Fibroblast of mammary gland (primary cell): Measurements from ENCODE around the gene SLC35D3.

ENCODE experiments used
- DNase-seq: peaks from one replicate; pipeline ENCODE4 v3.0.0-alpha.2; 2010; ENCODE audit warnings: low read depth
- H3K4me3 ChIP-seq: 2 replicates; pipeline ENCODE4 v1.5.1; 2011; ENCODE audit warnings: low read depth, mild to moderate bottlenecking, low read length, moderate library complexity; ENCODE audit not compliant: control insufficient read depth
- TF ChIP-seq, protein P1 (sequence below): conservative IDR thresholded peaks from 2 replicates; pipeline ENCODE4 v1.5.1; 2011; ENCODE audit warnings: low read depth, low read length, inconsistent platforms; ENCODE audit not compliant: control insufficient read depth, insufficient read depth

Gene SLC35D3

GRCh38 chr6:136889271-136890193, 32.6 kb upstream of the SLC35D3 start:
- DNase-seq = no peak
- H3K4me3 ChIP-seq = no peak overlapping the region
- TF ChIP-seq, protein P1, sequence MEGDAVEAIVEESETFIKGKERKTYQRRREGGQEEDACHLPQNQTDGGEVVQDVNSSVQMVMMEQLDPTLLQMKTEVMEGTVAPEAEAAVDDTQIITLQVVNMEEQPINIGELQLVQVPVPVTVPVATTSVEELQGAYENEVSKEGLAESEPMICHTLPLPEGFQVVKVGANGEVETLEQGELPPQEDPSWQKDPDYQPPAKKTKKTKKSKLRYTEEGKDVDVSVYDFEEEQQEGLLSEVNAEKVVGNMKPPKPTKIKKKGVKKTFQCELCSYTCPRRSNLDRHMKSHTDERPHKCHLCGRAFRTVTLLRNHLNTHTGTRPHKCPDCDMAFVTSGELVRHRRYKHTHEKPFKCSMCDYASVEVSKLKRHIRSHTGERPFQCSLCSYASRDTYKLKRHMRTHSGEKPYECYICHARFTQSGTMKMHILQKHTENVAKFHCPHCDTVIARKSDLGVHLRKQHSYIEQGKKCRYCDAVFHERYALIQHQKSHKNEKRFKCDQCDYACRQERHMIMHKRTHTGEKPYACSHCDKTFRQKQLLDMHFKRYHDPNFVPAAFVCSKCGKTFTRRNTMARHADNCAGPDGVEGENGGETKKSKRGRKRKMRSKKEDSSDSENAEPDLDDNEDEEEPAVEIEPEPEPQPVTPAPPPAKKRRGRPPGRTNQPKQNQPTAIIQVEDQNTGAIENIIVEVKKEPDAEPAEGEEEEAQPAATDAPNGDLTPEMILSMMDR = no peak

DNA sequence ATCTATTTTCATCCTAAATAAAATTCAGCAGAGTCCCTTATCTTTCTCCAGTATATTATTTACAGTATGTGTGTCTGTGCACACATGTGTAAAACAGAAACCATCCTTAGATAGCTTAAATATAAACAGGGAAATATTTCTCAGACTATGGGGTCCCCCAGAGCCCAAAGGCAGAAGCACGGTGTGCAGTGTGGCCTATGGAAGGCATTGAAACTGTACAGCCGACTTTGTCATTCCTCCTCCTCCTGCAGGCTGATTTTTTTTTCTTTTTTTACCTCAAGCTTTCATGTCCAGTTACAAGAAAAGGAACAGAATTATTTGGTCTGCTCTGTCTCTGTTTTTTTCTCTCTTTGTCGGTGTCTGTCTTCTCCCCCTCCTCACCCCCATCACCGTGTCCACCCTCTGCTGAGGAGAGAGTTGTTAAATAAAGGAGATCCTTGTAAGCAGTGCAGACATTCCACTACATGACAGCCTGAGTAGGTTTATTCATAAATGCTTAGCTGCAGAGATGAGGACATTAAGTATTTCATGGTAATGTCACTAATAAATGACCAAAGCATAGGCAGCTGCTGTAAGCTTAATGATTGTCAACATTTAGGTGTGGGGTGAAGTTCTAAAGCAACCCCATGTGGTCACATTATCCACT, 31.8 kb upstream of the SLC35D3 start:
- no peak for DNase-seq
- no peak overlapping the region for H3K4me3 ChIP-seq
- TF ChIP-seq, protein P1 = no peak

DNA sequence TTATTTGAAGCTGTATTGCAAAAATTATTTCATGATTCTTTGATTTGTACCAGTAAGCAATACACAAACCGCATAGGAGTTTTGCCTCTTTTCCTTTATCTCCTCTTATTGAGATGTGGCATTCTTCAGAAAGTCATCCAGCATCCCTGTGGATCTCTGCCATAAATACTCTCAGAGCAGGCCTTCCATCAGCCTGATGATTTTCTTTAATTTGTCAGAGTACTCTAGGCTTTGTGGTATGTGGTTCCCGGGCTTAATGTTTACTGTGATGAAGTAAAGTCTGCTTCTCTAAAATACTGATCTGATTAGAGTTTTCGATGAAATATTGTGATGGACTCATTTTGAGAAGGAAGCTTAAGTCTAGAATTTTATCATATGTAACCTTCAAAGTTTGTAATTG, 31.1 kb upstream of the SLC35D3 start:
- DNase-seq = no peak
- no peak overlapping the region for H3K4me3 ChIP-seq
- TF ChIP-seq, protein P1 = no peak

- DNase-seq = no peak
- H3K4me3 ChIP-seq = no peak overlapping the region
- TF ChIP-seq, protein P1 = no peak
These were observed 28.9 kb upstream of the SLC35D3 start for GRCh38 chr6:136893187-136893586.

- TF ChIP-seq, protein P1 = no peak
- H3K4me3 ChIP-seq = no peak overlapping the region
- no peak for DNase-seq
These were observed 26.2 kb upstream of the SLC35D3 start for GRCh38 chr6:136895901-136896300.

DNA sequence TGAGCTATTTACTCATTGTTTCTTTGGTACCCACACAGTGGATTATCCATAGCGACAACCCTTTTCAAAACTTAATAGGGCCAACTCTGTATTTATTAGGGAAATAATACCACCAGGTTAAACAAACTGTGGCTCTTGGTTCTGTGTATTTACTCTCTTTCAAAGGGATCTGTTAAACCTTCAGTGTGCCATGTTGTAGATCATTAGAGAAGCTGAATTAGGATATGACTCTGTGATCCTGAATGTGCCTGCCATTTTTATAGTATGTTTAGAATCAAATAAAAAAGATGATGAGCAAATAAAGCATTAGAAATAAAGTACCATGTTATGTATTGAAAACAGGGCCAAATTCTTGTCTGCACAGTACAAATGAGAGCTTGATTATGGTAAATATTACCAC, 25.0 kb upstream of the SLC35D3 start:
- H3K4me3 ChIP-seq = no peak overlapping the region

More for the DNA sequence above, 25.0 kb upstream of the SLC35D3 start:
- TF ChIP-seq, protein P1 = no peak
- DNase-seq = no peak
